Activated naive CD4-positive, alpha-beta T cell treated with Interleukin-2 at 50 U/mL for 16 hours (primary cell): ENCODE data around the gene ZNF385D.

ENCODE experiments used
- DNase-seq: peaks from one replicate; pipeline ENCODE4 v3.0.0-alpha.2; 2020

Gene ZNF385D

GRCh38 chr3:21668012-21668411, 83.0 kb downstream of the ZNF385D start:
- no peak for DNase-seq

GRCh38 chr3:21665444-21666100, 85.4 kb downstream of the ZNF385D start:
- no peak for DNase-seq

- DNase-seq: no peak
Measured at GRCh38 chr3:21664996-21665395, 86.0 kb downstream of the ZNF385D start.

- DNase-seq: no peak
Measured at GRCh38 chr3:21662403-21662802, 88.6 kb downstream of the ZNF385D start.

- no peak for DNase-seq
Measured at GRCh38 chr3:21654662-21655061, 96.3 kb downstream of the ZNF385D start.

GRCh38 chr3:21654241-21654640, 96.8 kb downstream of the ZNF385D start:
- no peak for DNase-seq

GRCh38 chr3:21649519-21649918, 101.5 kb downstream of the ZNF385D start:
- no peak for DNase-seq

- no peak for DNase-seq
Measured at GRCh38 chr3:21647961-21648360, 103.0 kb downstream of the ZNF385D start.

GRCh38 chr3:21645121-21645897, 105.7 kb downstream of the ZNF385D start:
- DNase-seq: no peak

- DNase-seq: no peak
Measured at GRCh38 chr3:21644268-21644667, 106.7 kb downstream of the ZNF385D start.

GRCh38 chr3:21643752-21644151, 107.3 kb downstream of the ZNF385D start:
- DNase-seq: no peak

GRCh38 chr3:21642433-21642832, 108.6 kb downstream of the ZNF385D start:
- DNase-seq: no peak

GRCh38 chr3:21641959-21642358, 109.1 kb downstream of the ZNF385D start:
- no peak for DNase-seq

- no peak for DNase-seq
Measured at GRCh38 chr3:21638488-21638887, 112.5 kb downstream of the ZNF385D start.

GRCh38 chr3:21634112-21634511, 116.9 kb downstream of the ZNF385D start:
- DNase-seq: no peak

- DNase-seq: no peak
Measured at GRCh38 chr3:21624524-21624923, 126.5 kb downstream of the ZNF385D start.

GRCh38 chr3:21621181-21621651, 129.8 kb downstream of the ZNF385D start:
- DNase-seq: no peak

GRCh38 chr3:21620511-21621155, 130.4 kb downstream of the ZNF385D start:
- no peak for DNase-seq

- DNase-seq: no peak
Measured at GRCh38 chr3:21618695-21619094, 132.3 kb downstream of the ZNF385D start.

GRCh38 chr3:21613372-21614070, 137.5 kb downstream of the ZNF385D start:
- no peak for DNase-seq

- DNase-seq: no peak
Measured at GRCh38 chr3:21601178-21601577, 149.8 kb downstream of the ZNF385D start.

- DNase-seq: no peak
Measured at GRCh38 chr3:21599890-21600289, 151.1 kb downstream of the ZNF385D start.

GRCh38 chr3:21592828-21593227, 158.2 kb downstream of the ZNF385D start:
- DNase-seq: no peak
